Measurements from ENCODE around the gene MYL2. TPM values are rescaled to one million over a fixed set of nuclear protein-coding genes. Genes with fewer than 3 reads are reported as not detected.

Gene MYL2
- total RNA-seq, 1 donor, result not detected

- no peak for DNase-seq (ENCODE audit: low read depth)
- TF ChIP-seq CTCF (IDR thresholded peaks at IDR 0.05; ENCODE audit: insufficient read depth, low read depth, low read length), result no peak
- no peak overlapping the region for H3K4me3 ChIP-seq (ENCODE audit: low read depth, low read length)
These were observed 10.3 kb upstream of the MYL2 start for GRCh38 chr12:110930348-110931314.

- no peak for TF ChIP-seq CTCF (IDR thresholded peaks at IDR 0.05; ENCODE audit: insufficient read depth, low read depth, low read length)
- no peak overlapping the region for H3K4me3 ChIP-seq (ENCODE audit: low read depth, low read length)
- DNase-seq (ENCODE audit: low read depth), result no peak
These were observed 9.4 kb upstream of the MYL2 start for GRCh38 chr12:110929818-110930217.

- DNase-seq (ENCODE audit: low read depth), result no peak
- no peak for TF ChIP-seq CTCF (IDR thresholded peaks at IDR 0.05; ENCODE audit: insufficient read depth, low read depth, low read length)
These were observed 8.3 kb upstream of the MYL2 start for GRCh38 chr12:110928700-110929099.

GRCh38 chr12:110927546-110927945 lies 7.2 kb upstream of the MYL2 start:
- no peak for TF ChIP-seq CTCF (IDR thresholded peaks at IDR 0.05; ENCODE audit: insufficient read depth, low read depth, low read length)
- H3K4me3 ChIP-seq (ENCODE audit: low read depth, low read length), result no peak overlapping the region
- no peak for DNase-seq (ENCODE audit: low read depth)

More at GRCh38 chr12:110928700-110929099, 8.3 kb upstream of the MYL2 start:
- no peak overlapping the region for H3K4me3 ChIP-seq (ENCODE audit: low read depth, low read length)

- no peak for DNase-seq (ENCODE audit: low read depth)
- TF ChIP-seq CTCF (IDR thresholded peaks at IDR 0.05; ENCODE audit: insufficient read depth, low read depth, low read length), result no peak
- H3K4me3 ChIP-seq (ENCODE audit: low read depth, low read length), result no peak overlapping the region
These were observed 3.4 kb upstream of the MYL2 start for GRCh38 chr12:110923692-110924334.

GRCh38 chr12:110923192-110923591 lies 2.8 kb upstream of the MYL2 start:
- H3K4me3 ChIP-seq (ENCODE audit: low read depth, low read length), result no peak overlapping the region
- DNase-seq (ENCODE audit: low read depth), result no peak
- TF ChIP-seq CTCF (IDR thresholded peaks at IDR 0.05; ENCODE audit: insufficient read depth, low read depth, low read length), result no peak
